K562 (cell line): Measurements from ENCODE around the gene ELF2. TPM values are rescaled to one million over a fixed set of nuclear protein-coding genes. Genes with fewer than 3 reads are reported as not detected.

ENCODE experiments used
- AFF4 ChIP-seq: sonication (generic); formaldehyde crosslinking; IDR thresholded peaks from 2 replicates; pipeline ENCODE4 v1.8.0; 2023; ENCODE audit warnings: mild to moderate bottlenecking, missing genetic modification reagents
- BRF1 ChIP-seq: IDR thresholded peaks from 3 replicates; pipeline ENCODE4 v1.6.1; 2011; ENCODE audit warnings: borderline replicate concordance, mild to moderate bottlenecking; ENCODE audit not compliant: insufficient read length; ENCODE audit errors: extremely low read depth
- CREB3L1 ChIP-seq: fragments of 450-650 bp; IDR thresholded peaks from 2 replicates; pipeline ENCODE4 v1.6.1; 2014; ENCODE audit warnings: low read depth, mild to moderate bottlenecking, moderate library complexity, borderline replicate concordance
- ETV1 ChIP-seq: fragments of 450-650 bp; conservative IDR thresholded peaks from 2 replicates; pipeline ENCODE4 v1.6.1; 2016; ENCODE audit warnings: missing genetic modification characterization, control low read depth, low read depth, missing compliant biosample characterization
- FOXJ2 ChIP-seq: fragments of 200-800 bp; sonication (Bioruptor generic); IDR thresholded peaks from 2 replicates; pipeline ENCODE4 v1.6.1; 2016; ENCODE audit warnings: missing genetic modification characterization, missing compliant biosample characterization
- HMBOX1 ChIP-seq: sonication (generic); IDR thresholded peaks from 2 replicates; pipeline ENCODE4 v1.6.1; 2016
- MNT ChIP-seq, 2 experiments: fragments of 450-650 bp; conservative IDR thresholded peaks; 2 replicates each; pipeline ENCODE4 v1.6.1; 2017; ENCODE audit warnings: mild to moderate bottlenecking in 2 of 2, moderate library complexity in 2 of 2
- RBM34 ChIP-seq: fragments of 200-400 bp; formaldehyde crosslinking; IDR thresholded peaks from 2 replicates; pipeline ENCODE4 v1.6.1; 2018; ENCODE audit warnings: low read length, borderline replicate concordance; ENCODE audit not compliant: insufficient read depth
- RCOR1 ChIP-seq, 2 experiments: IDR thresholded peaks; 2 replicates each; pipeline ENCODE4 v1.6.1; 2012; ENCODE audit warnings: low read depth in 2 of 2, low read length in 2 of 2, borderline replicate concordance in 1 of 2, improper control_type of control experiment in 1 of 2
- RHOXF2B ChIP-seq: fragments of 250-450 bp; sonication (Bioruptor Pico); conservative IDR thresholded peaks from 2 replicates; pipeline ENCODE4 v1.5.1; 2021
- RUNX1 ChIP-seq: sonication (generic); IDR thresholded peaks from 2 replicates; pipeline ENCODE4 v1.6.1; 2016; ENCODE audit warnings: antibody characterized with exemption, low read depth
- SOX6 ChIP-seq: fragments of 450-650 bp; IDR thresholded peaks from 2 replicates; pipeline ENCODE4 v1.6.1; 2014; ENCODE audit warnings: mild to moderate bottlenecking
- ZBTB33 ChIP-seq: sonication (generic); formaldehyde crosslinking; IDR thresholded peaks from 2 replicates; pipeline ENCODE4 v1.8.1; 2023; ENCODE audit warnings: mild to moderate bottlenecking, missing genetic modification reagents
- ZC3H8 ChIP-seq: fragments of 450-650 bp; IDR thresholded peaks from 2 replicates; pipeline ENCODE4 v1.6.1; 2017
- ZNF408 ChIP-seq: fragments of 250-450 bp; sonication (Bioruptor Pico); IDR thresholded peaks from 2 replicates; pipeline ENCODE4 v1.4.0; 2020; ENCODE audit warnings: low read depth, mild to moderate bottlenecking, moderate library complexity
- ZSCAN29 ChIP-seq: fragments of 450-650 bp; IDR thresholded peaks from 2 replicates; pipeline ENCODE4 v1.6.1; 2017
- polyA plus RNA-seq, 8 experiments: library from polyadenylated mRNA; depleted of rRNA in 4 of 8; stranded (reverse) in 5 of 8; unstranded in 3 of 8; fragments of >200 nt; fragmentation: Nextera tagmentation in 2 of 8; fragmentation: Illumina TruSeq in 1 of 8; extraction: Ambion mirVana in 2 of 8; extraction: Trizol in 1 of 8; gene quantifications; 2 replicates each; pipeline versions ENCODE4 v1.2.1 to v1.2.3, GENCODE V29; 2011 to 2014; ENCODE audit warnings: inconsistent platforms in 1 of 8, missing spikeins in 1 of 8
- total RNA-seq, 7 experiments: library from RNA; depleted of rRNA in 6 of 7; stranded (reverse); fragments of >200 nt in 6 of 7; fragmentation: Illumina TruSeq in 2 of 7; extraction: Trizol in 2 of 7; gene quantifications; 2 replicates each; pipeline versions ENCODE4 v1.2.1 to v1.2.3, GENCODE V29; 2011 to 2021; ENCODE audit warnings: low replicate concordance in 1 of 7

ELF2 gene
- total and polyA plus RNA-seq, 9 of the 15 experiments (the other 6 are each of a cell fraction or from before 2014, with no cell fraction given): 9.4 to 58.7 (median 41.6) TPM

- TF ChIP-seq ZNF408: no peak
- TF ChIP-seq HMBOX1: peak; percentile 66; the same call in 1 of the 2 replicates
- TF ChIP-seq AFF4 (CRISPR knock-in tag): peak; percentile 87; the same call in 1 of the 2 replicates
- no peak for TF ChIP-seq ZSCAN29
- no peak for TF ChIP-seq ZBTB33
- peak; percentile 11; the same call in 1 of the 2 replicates for TF ChIP-seq ETV1 (tag)
- peak; percentile 80 to 87 for TF ChIP-seq MNT (conservative IDR thresholded peaks at IDR 0.05)
- TF ChIP-seq SOX6: 0 out of 2 replicates have a peak, but pooled peaks have one; percentile 7
- TF ChIP-seq BRF1: no peak
- TF ChIP-seq RHOXF2B: no peak
- peak in 1 of 2 experiments; percentile 44; a peak in 2 of 4 replicates for TF ChIP-seq RCOR1 (IDR thresholded peaks at IDR 0.05; ENCODE audit: borderline replicate concordance in 1 of 2, low read depth in 2 of 2, low read length in 2 of 2)
- no peak for TF ChIP-seq ZC3H8
- TF ChIP-seq RUNX1: no peak
- TF ChIP-seq RBM34: 0 out of 2 replicates have a peak, but pooled peaks have one; percentile 64
- TF ChIP-seq CREB3L1: no peak
- TF ChIP-seq FOXJ2: no peak
Observed at GRCh38 chr4:139176302-139177048, 543 bp downstream of the ELF2 start (continued).
